Measurements from ENCODE around the gene CCDC102A.
"Not testable (repeated sequence)": the region's sequence is repeated elsewhere in the genome, so short reads cannot be mapped to it uniquely, and the experiment has no call there.

Gene CCDC102A

GRCh38 chr16:57570301-57571070 lies 34.1 kb upstream of the CCDC102A start:
- H3K4me3 ChIP-seq (replicated peaks; ENCODE audit: low read depth, low read length): no peak overlapping the region
- DNase-seq (ENCODE audit: low read depth): no peak
- TF ChIP-seq CTCF (IDR thresholded peaks at IDR 0.05; ENCODE audit: low read length, missing control alignments): no peak

- no peak for TF ChIP-seq CTCF (IDR thresholded peaks at IDR 0.05; ENCODE audit: low read length, missing control alignments)
- H3K4me3 ChIP-seq (replicated peaks; ENCODE audit: low read depth, low read length): no peak overlapping the region
- DNase-seq (ENCODE audit: low read depth): no peak
Observed at GRCh38 chr16:57569306-57569946, 33.1 kb upstream of the CCDC102A start.

GRCh38 chr16:57568772-57569171 lies 32.4 kb upstream of the CCDC102A start:
- not testable (repeated sequence) for DNase-seq (ENCODE audit: low read depth); H3K4me3 ChIP-seq (replicated peaks; ENCODE audit: low read depth, low read length)

GRCh38 chr16:57568173-57568678 lies 31.9 kb upstream of the CCDC102A start:
- H3K4me3 ChIP-seq (replicated peaks; ENCODE audit: low read depth, low read length): no peak overlapping the region
- DNase-seq (ENCODE audit: low read depth): no peak
- no peak for TF ChIP-seq CTCF (IDR thresholded peaks at IDR 0.05; ENCODE audit: low read length, missing control alignments)

- no peak overlapping the region for H3K4me3 ChIP-seq (replicated peaks; ENCODE audit: low read depth, low read length)
- no peak for DNase-seq (ENCODE audit: low read depth)
- no peak for TF ChIP-seq CTCF (IDR thresholded peaks at IDR 0.05; ENCODE audit: low read length, missing control alignments)
Observed at GRCh38 chr16:57567691-57568090, 31.3 kb upstream of the CCDC102A start.

- H3K4me3 ChIP-seq (replicated peaks; ENCODE audit: low read depth, low read length): no peak overlapping the region
- DNase-seq (ENCODE audit: low read depth): no peak
- no peak for TF ChIP-seq CTCF (IDR thresholded peaks at IDR 0.05; ENCODE audit: low read length, missing control alignments)
Observed at GRCh38 chr16:57566436-57566835, 30.1 kb upstream of the CCDC102A start.

- DNase-seq (ENCODE audit: low read depth): no peak
- no peak overlapping the region for H3K4me3 ChIP-seq (replicated peaks; ENCODE audit: low read depth, low read length)
- TF ChIP-seq CTCF (IDR thresholded peaks at IDR 0.05; ENCODE audit: low read length, missing control alignments): no peak
Observed at GRCh38 chr16:57565461-57565860, 29.1 kb upstream of the CCDC102A start.
